Kidney (tissue), 14 donors: Measurements from ENCODE around the gene RAI1. TPM values are rescaled to one million over a fixed set of nuclear protein-coding genes. Genes with fewer than 3 reads are reported as not detected.
A peak's percentile ranks its signal among the peaks of the same experiment; 100 is the strongest.

Experiments used
- DNase-seq, 5 donors: peaks; one replicate each; pipeline ENCODE4 v3.0.0-alpha.2; 2013 to 2020
- FAIRE-seq: peaks from 2 replicates; lab custom pipeline; 2012; peaks lifted over from hg19 to GRCh38; lab: Jason Lieb, UNC
- H3K27ac ChIP-seq, 2 donors: one replicate each; pipeline ENCODE4 v1.7.0; 2013; ENCODE audit warnings: low read depth in 2 of 2, low read length in 2 of 2, inconsistent platforms in 1 of 2
- H3K27me3 ChIP-seq: one replicate; pipeline ENCODE4 v1.7.1; 2013; ENCODE audit warnings: low read length, inconsistent platforms; ENCODE audit not compliant: control insufficient read depth, insufficient read depth
- H3K36me3 ChIP-seq, 3 donors: one replicate each; pipeline versions ENCODE4 v1.7.0 to v1.7.1; 2013; ENCODE audit warnings: low read length in 3 of 3, control low read depth in 1 of 3, inconsistent platforms in 1 of 3; ENCODE audit not compliant: insufficient read depth in 3 of 3, control insufficient read depth in 2 of 3
- H3K4me1 ChIP-seq, 3 donors: one replicate each; pipeline versions ENCODE4 v1.7.0 to v1.7.1; 2013; ENCODE audit warnings: low read length in 3 of 3, inconsistent platforms in 1 of 3, low read depth in 1 of 3; ENCODE audit not compliant: control insufficient read depth in 2 of 3, insufficient read depth in 2 of 3
- H3K4me3 ChIP-seq, 3 donors: one replicate each; pipeline versions ENCODE4 v1.7.0 to v1.8.1; 2013; ENCODE audit warnings: low read length in 3 of 3, control low read depth in 1 of 3, inconsistent platforms in 1 of 3
- H3K9ac ChIP-seq, 3 donors: one replicate each; pipeline versions ENCODE4 v1.7.0 to v1.7.1; 2013; ENCODE audit warnings: low read length in 3 of 3, control low read depth in 1 of 3, inconsistent platforms in 1 of 3
- H3K9me3 ChIP-seq, 3 donors: one replicate each; pipeline versions ENCODE4 v1.7.0 to v1.7.1; 2013; ENCODE audit warnings: low read length in 3 of 3, control low read depth in 1 of 3, inconsistent platforms in 1 of 3; ENCODE audit not compliant: control insufficient read depth in 2 of 3, insufficient read depth in 1 of 3
- CTCF ChIP-seq: IDR thresholded peaks from 3 replicates; pipeline ENCODE4 v1.5.1; 2012; ENCODE audit warnings: mild to moderate bottlenecking, moderate library complexity, borderline replicate concordance; ENCODE audit not compliant: insufficient read depth; ENCODE audit errors: extremely low read depth
- intact Hi-C: fragments of 100-400 bp; cut with DNase I; formaldehyde crosslinking; loops from one replicate; pipeline ENCODE4 v1.11.1; 2022
- polyA plus RNA-seq: library from polyadenylated mRNA; stranded (reverse); fragments of 350-450 nt; fragmentation: Illumina TruSeq; extraction: RNeasy Lipid Tissue Mini Kit (QIAGEN cat#74804); gene quantifications from one replicate; pipeline ENCODE4 v1.2.3, GENCODE V29; 2014; ENCODE audit warnings: low read depth, low replicate concordance; ENCODE audit not compliant: insufficient read depth
- total RNA-seq: library from RNA; stranded (reverse); fragmentation: NEBNext Ultra II Directional; extraction: Animal tissue kit (Norgen Biotek cat#: 25700); gene quantifications from one replicate; pipeline ENCODE4 v1.2.1, GENCODE V29; 2021
- donor health status: control.
- donor health status: control.
- donor health status: control.
- donor health status: control.
- donor health status: control.
- donor health status: DM: yes; HTN: yes; CAD: no.
- donor health status: Normal renal cell carcinoma (clear cell type).

Gene RAI1
- total and polyA plus RNA-seq, 2 donors from 2014 or later = 6.7 to 50.5 TPM

- FAIRE-seq (no peak), DNase-seq (no peak)
- no peaks in the 10 kb centered on the region for H3K27me3 ChIP-seq
- no peak for TF ChIP-seq CTCF
- H3K9ac ChIP-seq = no peak overlapping the region
- H3K27ac ChIP-seq = no peak overlapping the region
- H3K4me1 ChIP-seq = peaks cover 0 to 47% (median 26%) of the 10 kb centered on the region in 3 donors
- no peaks in the 10 kb centered on the region for H3K36me3 ChIP-seq
- no peak overlapping the region for H3K4me3 ChIP-seq
- intact Hi-C loops = no loop called here
- no peaks in the 10 kb centered on the region for H3K9me3 ChIP-seq
These were observed 19.9 kb downstream of the RAI1 start for GRCh38 chr17:17701112-17701511.

- Histone ChIP-seq H3K36me3 (no peaks in the 10 kb centered on the region), H3K9me3 (no peaks in the 10 kb centered on the region), H3K4me3 (no peak overlapping the region), H3K27ac (no peak overlapping the region), H3K4me1 (peaks cover 0 to 47% (median 25%) of the 10 kb centered on the region in 3 donors), H3K9ac (no peak overlapping the region), H3K27me3 (no peaks in the 10 kb centered on the region)
- DNase-seq (no peak), FAIRE-seq (no peak)
- intact Hi-C loops = no loop called here
- TF ChIP-seq CTCF = no peak
These were observed 20.4 kb downstream of the RAI1 start for GRCh38 chr17:17701658-17702057.

GRCh38 chr17:17702449-17703139 is 21.3 kb downstream of the RAI1 start:
- no peak overlapping the region for H3K4me3 ChIP-seq
- no peaks in the 10 kb centered on the region for H3K9me3 ChIP-seq
- no peaks in the 10 kb centered on the region for H3K36me3 ChIP-seq
- intact Hi-C loops = no loop called here
- no peaks in the 10 kb centered on the region for H3K27me3 ChIP-seq
- peaks cover 0 to 45% (median 18%) of the 10 kb centered on the region in 3 donors for H3K4me1 ChIP-seq
- H3K27ac ChIP-seq = peak overlapping the region in 1 of 2 donors; percentile 20
- DNase-seq (no peak), FAIRE-seq (no peak)
- TF ChIP-seq CTCF = no peak
- H3K9ac ChIP-seq = no peak overlapping the region
